GM12878 (cell line): Measurements from ENCODE around the gene COTL1.

Source experiments
- FOXM1 ChIP-seq: IDR thresholded peaks from 2 replicates; pipeline ENCODE4 v1.6.1; 2012; ENCODE audit warnings: low read depth, mild to moderate bottlenecking, inconsistent platforms, low read length, moderate library complexity
- PAX8 ChIP-seq: fragments of 450-650 bp; IDR thresholded peaks from 2 replicates; pipeline ENCODE4 v1.6.1; 2017; ENCODE audit warnings: mild to moderate bottlenecking, moderate library complexity
- RAD21 ChIP-seq: IDR thresholded peaks from 2 replicates; pipeline ENCODE4 v1.6.1; 2011; ENCODE audit warnings: mild to moderate bottlenecking, low read depth, low read length, moderate library complexity; ENCODE audit not compliant: insufficient read depth
- ZNF24 ChIP-seq: fragments of 450-650 bp; IDR thresholded peaks from 2 replicates; pipeline ENCODE4 v1.6.1; 2017; ENCODE audit warnings: antibody characterized with exemption, mild to moderate bottlenecking
- TF ChIP-seq, protein P1 (sequence below), 3 experiments: IDR thresholded peaks in 2 of 3; conservative IDR thresholded peaks in 1 of 3; 2 replicates each; pipeline ENCODE4 v1.5.1; 2011; ENCODE audit warnings: low read depth in 3 of 3, low read length in 3 of 3, mild to moderate bottlenecking in 3 of 3, control low read depth in 2 of 3, moderate library complexity in 2 of 3, inconsistent platforms in 1 of 3, mixed read lengths in 1 of 3; ENCODE audit not compliant: control insufficient read depth in 2 of 3, insufficient read depth in 1 of 3; ENCODE audit errors: extremely low read depth in 1 of 3
- TF ChIP-seq, protein P2 (sequence below): IDR thresholded peaks from 2 replicates; pipeline ENCODE4 v1.6.1; 2011; ENCODE audit warnings: low read depth, mild to moderate bottlenecking, low read length, moderate library complexity, borderline replicate concordance; ENCODE audit errors: extremely low read depth

DNA sequence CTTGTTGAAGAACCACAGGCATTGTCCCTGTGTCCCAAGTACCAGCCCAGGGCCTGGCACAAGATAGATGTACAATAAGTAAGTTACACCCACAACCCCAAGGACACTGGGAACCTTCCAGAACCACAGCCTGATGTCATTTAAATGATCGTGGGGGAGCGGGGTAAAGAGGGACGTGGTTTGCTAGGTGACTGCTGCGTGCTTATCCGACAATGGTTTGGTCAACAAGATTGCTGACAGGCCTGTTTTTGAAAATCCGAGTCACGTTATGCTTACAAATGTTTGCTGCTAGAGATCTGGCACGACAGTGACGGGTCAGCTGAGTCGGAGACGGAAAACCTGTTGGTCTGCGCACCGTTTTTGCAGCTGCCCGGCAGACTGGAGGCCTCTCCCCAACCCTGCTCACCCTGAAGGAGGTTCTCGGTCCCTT, 22.8 kb downstream of the COTL1 start:
- TF ChIP-seq RAD21 (no peak), ZNF24 (no peak), FOXM1 (no peak), PAX8 (no peak)
- TF ChIP-seq, protein P1, sequence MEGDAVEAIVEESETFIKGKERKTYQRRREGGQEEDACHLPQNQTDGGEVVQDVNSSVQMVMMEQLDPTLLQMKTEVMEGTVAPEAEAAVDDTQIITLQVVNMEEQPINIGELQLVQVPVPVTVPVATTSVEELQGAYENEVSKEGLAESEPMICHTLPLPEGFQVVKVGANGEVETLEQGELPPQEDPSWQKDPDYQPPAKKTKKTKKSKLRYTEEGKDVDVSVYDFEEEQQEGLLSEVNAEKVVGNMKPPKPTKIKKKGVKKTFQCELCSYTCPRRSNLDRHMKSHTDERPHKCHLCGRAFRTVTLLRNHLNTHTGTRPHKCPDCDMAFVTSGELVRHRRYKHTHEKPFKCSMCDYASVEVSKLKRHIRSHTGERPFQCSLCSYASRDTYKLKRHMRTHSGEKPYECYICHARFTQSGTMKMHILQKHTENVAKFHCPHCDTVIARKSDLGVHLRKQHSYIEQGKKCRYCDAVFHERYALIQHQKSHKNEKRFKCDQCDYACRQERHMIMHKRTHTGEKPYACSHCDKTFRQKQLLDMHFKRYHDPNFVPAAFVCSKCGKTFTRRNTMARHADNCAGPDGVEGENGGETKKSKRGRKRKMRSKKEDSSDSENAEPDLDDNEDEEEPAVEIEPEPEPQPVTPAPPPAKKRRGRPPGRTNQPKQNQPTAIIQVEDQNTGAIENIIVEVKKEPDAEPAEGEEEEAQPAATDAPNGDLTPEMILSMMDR (IDR thresholded peaks at IDR 0.05 in 2 of 3, conservative IDR thresholded peaks at IDR 0.05 in 1 of 3; ENCODE audit: control insufficient read depth in 2 of 3, extremely low read depth in 1 of 3, insufficient read depth in 1 of 3, low read depth in 3 of 3, low read length in 3 of 3) = no peak
- TF ChIP-seq, protein P2, sequence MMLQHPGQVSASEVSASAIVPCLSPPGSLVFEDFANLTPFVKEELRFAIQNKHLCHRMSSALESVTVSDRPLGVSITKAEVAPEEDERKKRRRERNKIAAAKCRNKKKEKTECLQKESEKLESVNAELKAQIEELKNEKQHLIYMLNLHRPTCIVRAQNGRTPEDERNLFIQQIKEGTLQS = no peak
